ENCODE data around the gene PPP1R12C. TPM values are rescaled to one million over a fixed set of nuclear protein-coding genes. Genes with fewer than 3 reads are reported as not detected.
A peak's percentile ranks its signal among the peaks of the same experiment; 100 is the strongest.
"Not testable (repeated sequence)": the region's sequence is repeated elsewhere in the genome, so short reads cannot be mapped to it uniquely, and the experiment has no call there.

PPP1R12C gene
- polyA plus RNA-seq, 5 donors: 45.4 to 88.7 (median 69.3) TPM

DNA sequence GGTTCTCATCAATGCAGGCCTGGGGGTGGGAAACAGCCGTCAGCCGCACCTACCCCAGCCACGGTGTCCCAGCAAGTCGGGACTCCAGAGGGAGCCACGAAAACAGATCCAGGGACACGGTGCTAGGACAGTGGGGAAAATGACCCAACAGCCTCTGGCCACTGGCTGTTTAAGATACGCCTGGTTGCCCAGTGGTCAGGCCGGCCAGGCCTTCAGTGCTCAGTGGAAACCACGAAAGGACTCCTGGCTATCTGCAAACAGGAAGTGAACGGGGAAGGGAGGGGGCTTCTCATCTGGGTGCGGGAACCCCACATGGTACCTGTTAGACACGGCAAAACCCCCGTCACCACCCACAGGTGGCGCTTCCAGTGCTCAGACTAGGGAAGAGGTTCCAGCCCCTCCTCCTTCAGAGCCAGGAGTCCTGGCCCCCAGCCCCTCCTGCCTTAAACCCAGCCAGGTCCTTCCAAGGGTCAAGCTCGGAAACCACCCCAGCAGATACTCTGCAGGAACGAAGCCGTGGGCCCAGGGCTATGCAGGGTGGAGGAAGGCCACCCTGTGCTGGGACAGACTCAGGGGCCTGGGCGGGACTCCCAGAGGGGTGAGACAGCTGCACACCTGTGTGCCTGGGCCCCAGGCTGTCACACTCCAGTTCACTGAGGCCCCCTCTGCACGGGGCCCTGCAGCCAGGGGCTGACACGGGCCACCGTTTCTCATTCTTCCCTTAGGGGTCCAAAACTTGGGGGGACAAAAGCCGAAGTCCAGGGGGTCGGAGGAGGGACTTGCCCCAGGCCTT, 4.5 kb downstream of the PPP1R12C start:
- peak in 1 of 2 donors; percentile 10 for DNase-seq

DNA sequence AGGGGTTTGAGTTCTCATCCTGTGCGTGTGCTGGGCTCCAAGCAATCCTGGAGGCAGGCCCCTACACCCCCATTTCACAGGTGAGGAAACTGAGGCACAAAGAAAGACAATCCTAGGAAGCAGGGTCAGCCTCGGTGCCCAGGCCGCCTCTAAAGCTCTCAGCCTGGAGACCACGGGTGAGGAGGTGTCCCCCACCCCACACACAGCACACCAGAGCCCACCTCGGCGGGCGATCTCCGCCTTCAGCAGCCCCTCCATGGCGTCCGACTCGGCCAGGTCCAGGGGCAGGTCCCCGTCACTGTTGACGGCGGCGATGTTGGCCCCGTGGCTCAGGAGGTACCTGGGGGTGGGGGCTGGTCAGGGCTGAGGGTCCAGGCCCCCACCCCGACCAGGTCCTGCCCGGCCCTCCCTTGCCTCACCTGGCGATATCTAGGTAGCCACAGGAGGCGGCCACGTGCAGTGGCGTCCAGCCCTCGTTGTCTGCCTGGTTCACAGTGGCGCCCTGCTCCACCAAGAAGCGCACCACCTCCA, 5.1 kb downstream of the PPP1R12C start:
- no peak for DNase-seq

DNA sequence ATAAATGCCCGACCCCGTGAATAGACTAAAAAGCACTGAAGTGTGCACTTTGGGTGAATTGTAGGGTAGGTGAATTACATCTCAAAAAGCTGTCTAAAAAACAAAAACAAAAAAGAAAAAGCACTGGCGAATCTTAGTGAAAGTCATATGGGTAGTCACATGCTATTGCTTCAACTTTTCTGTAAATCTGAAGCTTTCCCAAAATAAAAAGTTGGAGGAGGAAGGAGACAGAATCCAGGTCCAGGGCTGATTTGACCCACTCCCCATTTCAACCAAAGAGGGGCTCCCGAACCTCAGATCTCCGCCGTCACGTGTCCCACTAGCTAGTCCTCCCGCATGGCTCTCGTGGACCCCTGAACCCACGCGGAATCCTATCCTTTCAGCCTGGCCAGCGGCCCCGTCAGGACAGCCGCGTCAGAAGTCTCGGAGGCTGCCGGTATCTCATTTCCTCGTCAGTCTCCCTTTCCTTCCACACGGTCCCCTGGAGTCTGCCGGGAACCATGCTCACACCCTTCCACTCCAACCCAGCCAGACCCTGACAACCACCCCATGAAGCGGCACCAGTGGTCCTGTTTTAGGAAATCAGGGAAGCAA, 6.1 kb downstream of the PPP1R12C start:
- no peak for DNase-seq

DNA sequence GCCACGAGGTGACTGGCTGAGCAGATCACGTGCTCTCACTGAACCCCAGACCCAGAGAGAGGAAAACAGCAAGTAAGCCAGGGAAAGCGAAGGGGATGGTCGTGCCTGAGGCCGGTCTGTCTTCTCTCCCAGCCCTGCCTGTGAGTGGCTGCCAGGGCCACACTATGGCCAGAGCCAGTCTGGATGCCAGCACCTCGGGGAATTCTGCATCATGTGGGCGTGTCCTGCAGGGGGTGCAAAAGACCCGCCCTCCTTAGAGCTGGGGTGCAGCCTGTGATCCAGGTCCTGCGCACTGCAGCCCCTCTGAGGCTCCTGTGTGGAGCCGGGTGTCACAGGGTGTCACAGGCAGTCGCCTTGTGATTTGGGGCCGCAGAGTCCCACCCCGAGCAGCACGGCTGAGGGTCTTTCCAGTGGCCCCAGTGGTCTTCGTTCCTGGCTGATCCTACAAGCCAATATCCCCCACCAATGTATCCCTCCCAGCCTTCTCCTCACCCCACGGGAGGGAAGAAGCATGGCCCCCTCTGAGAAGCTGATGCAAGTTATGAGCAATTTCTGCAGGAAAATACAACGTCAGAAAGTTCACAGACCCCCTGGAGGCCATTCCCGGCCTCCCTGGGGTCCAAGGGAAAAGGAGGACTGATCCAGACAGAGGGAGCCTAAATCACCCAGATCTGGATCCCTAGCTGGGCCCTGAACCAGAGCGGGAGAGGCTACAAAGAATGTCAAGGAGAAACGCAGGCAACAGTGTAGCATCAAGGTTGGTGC, 7.7 kb downstream of the PPP1R12C start:
- no peak for DNase-seq

DNA sequence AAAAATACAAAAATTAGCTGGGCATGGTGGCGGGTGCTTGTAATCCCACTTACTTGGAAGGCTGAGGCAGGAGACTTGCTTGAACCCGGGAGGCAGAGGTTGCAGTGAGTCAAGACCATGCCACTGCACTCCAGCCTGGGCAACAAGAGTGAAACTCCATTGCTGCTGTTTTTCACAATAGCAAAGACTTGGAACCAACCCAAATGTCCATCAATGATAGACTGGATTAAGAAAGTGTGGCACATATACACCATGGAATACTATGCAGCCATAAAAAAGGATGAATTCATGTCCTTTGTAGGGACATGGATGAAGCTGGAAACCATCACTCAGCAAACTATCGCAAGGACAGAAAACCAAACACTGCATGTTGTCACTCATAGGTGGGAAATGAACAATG, 10.2 kb downstream of the PPP1R12C start:
- not testable (repeated sequence) for DNase-seq

DNA sequence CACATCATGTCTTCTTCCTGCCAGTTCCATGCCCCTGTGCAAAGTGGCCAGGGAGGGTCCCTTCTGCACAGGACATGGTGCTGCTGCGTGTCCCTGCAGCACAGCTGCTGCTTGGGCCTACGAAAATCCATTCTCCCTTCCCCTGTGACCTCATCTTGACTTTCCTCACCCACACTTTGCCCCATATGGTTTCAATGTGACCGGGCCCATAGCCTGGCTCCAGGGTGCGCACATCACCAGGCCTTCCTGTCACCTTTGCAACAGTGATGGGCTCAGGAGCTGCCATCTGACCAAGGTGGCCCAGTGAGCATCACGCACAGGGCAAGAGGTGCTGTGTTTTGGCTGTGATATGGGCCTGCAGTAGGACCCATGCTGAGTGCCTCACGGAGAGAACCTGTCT, 10.8 kb downstream of the PPP1R12C start:
- no peak for DNase-seq

DNA sequence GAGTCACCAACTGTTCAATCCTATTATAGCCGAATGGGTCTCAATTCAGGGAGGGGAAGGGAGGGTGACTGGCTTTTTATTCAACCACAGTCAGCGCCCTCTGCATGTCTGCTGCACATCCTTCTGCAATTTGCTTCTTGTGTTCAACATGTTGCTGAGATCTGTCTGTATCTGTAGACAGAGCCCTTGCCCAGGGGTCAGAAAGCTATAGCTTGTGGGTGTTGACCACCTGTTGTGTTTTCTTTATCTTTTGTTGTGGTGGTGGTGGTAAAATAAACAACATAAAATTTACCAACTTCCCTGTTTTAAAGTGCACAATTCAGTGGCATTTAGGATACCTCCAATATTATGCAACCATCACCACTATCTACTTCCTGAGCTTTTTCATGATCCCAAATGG, 12.2 kb downstream of the PPP1R12C start:
- no peak for DNase-seq

DNA sequence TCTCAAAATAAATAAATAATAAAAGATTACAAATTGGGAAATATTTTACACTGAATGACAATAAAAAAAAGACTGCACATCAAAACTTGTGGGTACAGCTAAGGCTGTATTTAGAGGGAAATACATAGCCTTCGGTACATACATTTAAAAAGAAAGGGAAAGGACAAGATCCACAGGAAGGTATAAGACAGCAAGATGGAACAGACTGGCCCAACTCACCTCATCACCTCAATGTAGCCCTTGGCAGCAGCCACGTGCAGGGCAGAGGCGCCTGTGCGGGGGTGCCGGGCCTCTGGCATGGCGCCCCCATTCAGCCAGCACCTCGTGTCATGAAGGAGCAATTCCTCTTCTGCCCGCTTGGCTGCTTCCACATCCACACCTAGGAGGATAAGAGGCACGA, 14.2 kb downstream of the PPP1R12C start:
- DNase-seq: no peak

DNA sequence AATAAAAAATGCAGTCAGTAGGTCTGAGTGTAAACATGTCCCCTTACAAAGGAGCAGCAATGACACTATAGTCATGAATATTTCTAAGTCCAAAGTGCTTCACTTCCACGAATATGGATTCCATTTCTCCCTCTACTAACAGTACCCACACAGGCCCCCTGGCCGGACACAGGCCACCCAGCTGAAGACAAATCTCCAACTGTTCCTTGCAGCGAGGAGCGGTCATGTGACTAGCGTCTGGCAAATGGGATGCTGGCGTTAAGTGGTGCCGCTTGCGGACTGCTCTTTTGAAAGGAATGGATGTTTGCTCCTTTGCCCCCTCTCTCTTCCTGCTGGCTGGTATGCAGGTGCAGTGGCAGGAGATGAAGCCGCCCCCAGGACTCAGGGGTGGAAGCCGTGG, 16.2 kb downstream of the PPP1R12C start:
- no peak for DNase-seq

DNA sequence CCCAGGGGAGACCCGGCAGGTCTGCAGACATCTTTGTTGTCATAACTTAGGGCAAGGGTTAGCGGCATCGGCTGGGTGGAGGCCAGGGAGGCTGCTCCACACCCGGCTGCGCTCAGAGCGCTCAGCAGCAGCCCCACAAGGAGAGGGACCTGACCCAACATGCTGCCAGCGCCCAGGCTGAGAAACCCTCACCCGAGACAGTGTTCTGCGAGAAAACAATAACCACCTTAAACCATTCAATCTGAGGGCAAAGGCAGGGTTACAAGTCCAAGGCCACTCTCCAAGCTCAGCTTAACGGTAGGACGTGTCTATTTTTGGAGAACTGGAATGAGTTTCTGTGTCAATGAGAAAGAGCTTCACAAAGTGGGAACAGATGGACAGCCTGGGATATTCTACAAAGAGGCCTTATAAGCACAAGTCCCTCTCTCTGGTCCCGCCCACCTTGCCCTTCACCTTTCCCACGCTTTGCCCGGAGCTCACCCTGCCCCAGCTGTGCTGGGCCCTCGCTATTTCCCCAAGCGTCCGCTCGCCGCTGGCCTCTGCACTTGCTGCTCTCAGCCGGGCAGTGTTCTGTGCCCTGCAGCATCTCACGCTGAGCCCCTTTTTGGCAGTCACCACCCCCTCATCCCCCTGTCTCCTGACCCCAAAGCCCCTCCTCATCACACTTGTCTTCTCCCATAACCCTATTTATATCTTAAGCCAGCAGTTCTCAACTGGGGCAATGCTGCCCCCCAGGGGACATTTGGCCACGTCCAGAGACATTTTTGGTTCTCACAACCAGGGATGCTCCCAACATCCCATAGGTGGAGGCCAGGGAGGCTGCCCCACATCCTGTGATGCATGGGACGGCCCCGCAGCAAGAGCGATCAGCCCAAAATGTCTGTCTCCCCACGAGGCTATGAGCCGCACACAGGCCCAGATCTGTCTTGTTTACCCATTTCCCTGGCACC, 17.6 kb downstream of the PPP1R12C start:
- DNase-seq: no peak

DNA sequence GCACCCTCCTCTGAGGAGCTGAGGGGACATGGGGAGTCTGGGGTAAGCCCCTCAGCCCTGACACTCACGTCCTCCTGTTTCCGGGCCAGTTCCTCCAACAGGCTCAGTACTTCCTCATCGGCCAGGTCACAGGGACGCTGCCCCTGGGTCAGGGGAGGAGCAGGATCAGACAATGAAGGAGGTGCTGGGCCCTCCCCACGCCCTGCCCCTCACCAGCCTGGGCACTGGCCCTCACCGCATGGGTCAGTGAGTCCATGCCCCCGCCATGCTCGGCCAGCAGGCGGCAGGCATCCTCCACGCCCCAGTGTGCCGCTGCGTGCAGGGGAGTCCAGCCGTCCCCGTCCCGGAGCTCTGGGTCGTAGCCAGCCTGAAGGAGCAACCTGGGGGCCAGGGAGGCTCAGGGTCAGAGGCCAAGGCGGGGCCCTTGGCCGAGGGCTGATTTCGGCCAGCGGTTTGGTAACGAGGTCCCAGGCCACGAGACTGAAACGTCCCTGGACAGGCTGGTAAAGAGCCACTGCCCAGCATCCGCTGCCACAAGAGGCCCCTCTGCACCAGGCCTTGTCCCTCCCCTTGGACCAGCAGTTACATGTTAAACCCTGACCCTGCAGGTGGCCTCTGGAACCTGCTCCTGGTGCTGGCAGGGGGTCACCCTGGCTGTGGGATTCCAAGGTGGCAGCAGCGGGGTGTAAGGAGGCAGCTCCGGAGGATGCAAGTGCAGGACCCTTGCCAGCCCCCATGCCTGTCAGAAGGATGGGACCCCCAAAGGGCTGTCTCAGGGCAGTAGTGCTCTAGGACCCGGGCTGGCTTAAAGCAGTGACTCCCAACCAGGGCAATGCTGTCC, 18.5 kb downstream of the PPP1R12C start:
- DNase-seq: no peak

DNA sequence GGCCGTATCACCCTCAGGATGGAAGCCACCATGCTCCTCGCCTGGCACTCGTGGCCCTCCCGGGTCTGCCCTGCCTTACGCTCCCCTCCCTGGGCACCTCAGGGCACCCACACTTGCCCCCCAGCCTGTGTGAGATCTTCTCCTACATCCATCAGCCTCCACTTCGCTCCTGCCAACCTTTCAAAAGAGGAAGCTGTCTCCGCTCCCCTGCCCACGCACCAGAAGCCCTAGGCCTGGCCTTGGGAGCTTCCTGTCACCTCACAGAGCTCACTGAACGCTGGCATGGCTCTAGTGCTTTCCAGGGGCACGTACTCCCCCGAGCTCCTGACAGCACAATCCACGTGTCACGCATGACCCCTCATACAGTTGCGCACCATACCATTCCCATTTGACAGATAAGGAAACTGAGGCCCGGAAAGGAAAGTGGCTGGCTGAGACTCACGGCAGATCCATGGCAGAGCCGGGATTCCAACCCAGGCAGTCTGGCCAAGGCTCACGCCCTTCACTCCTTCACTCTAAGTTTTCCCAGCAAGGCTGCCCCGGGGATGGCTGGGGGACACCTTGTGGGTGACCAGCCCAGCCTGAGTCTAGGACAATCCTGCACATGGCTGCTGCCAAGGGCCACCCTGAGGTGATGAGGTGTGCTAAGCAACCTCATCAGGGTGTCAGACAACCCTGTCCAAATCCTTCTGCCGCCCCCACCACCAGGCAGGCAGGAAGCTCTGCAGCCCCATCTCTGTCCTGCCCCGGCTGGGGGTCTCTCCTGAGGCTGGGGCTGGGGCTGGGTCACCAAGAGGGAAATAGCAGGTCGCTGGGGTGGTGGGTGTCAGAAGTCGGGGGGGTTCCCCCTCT, 19.3 kb downstream of the PPP1R12C start:
- DNase-seq: no peak

DNA sequence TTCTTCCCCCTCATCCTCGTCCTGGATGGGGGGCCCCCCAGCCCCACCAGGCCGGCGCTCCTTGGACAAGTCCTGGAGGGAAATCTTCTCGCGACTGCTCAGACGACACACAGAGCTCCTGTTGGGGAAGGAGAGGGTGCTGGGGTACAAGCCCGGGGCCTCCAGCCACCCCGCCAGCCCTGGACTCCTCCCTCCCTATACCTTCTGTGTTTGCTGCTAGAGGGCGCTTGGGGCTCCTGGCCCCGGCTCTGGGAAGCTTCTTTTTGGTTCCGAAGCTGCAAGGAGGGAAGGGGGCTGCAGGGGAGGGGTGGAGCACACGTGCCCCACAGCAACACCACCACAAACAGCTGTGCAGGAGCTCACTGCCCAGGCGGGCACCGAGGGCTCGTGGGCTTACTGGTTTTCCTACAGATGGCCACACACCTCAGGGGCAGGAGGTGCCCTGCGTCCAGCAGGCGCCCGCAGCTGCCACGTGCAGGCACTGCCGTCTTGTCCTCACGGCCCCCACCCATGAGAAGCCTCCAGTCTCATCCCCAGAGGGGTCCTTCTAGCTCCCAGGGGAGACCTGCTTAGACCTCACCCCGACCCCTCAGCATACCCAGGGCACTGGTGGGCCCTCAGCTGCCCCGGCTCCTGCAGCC, 21.3 kb downstream of the PPP1R12C start:
- DNase-seq: no peak

DNA sequence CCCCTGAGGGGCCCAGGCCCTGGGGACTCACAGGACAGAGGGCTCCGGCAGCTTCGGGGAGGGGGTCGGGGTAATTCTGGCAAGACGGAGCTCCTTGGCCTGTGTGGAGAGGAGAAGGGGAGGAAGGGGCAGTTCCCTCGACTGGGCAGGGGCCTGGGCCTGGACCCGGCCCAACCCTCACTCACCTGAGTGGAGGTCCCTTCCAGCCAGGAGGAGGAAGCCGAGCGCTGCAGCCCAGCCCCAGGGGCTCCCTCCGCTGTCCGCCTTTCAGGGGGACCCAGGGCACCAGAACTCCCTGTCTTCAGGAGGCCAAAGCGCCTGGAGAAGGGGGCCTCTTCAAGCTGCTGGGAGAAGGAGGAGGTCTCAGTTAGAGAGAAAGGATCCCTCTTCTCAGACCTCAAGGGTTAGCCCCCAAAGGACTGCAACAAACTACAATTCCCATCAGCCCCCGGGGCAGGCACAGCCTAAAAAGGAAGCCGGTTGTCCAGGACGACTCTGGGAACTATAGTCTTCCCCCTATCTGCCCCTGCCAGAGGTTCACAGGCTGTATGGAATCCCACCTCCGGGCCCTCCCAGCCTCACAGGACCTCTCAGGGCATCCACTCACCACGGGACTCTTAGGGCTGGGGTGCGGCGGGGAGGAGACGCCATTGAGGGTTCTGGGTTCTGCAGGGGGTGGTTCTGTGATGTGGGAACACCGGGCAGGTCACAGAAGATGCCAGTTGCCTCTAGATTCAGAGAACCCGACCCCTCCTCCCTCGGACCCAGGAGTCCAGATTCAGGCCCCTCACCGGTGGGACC, 22.0 kb downstream of the PPP1R12C start:
- DNase-seq: no peak

DNA sequence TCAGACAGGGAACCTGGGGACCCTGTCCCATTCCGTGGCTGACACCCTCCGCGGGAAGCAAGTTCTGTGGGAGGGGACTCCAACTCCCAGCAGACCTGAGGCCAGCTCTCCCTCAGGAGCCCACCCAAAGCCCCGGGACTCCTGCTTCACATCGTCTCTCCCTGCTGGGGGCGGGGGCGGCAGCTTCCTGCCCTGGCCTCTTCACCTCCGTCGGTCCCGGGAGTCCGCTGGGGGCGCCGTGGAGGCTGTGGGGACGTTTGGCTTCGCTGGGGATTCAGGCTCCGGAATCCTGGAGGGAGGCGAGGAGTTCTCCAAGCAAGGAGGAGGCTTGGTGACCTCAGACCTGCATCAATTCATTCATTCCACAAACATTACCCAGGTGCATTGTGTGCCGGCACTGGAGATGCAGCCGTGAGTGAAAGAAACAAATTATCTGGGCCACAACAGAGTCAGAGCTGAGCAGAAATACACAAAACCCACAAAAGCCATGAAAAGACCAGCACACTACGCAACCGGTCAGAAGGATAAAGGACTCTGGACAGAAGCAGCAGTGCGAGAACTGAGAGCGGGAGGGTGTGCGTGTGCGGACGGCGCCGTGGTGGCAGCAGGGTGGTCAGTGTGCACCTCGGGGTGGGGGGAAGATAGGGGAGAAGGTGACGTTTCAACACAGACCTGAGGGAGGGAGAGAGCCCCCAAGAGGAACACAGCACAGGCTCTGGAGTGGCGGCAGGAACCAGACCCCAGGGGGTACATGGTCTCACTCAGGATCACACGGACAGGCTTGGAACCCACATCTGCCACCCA, 22.8 kb downstream of the PPP1R12C start:
- DNase-seq: no peak

DNA sequence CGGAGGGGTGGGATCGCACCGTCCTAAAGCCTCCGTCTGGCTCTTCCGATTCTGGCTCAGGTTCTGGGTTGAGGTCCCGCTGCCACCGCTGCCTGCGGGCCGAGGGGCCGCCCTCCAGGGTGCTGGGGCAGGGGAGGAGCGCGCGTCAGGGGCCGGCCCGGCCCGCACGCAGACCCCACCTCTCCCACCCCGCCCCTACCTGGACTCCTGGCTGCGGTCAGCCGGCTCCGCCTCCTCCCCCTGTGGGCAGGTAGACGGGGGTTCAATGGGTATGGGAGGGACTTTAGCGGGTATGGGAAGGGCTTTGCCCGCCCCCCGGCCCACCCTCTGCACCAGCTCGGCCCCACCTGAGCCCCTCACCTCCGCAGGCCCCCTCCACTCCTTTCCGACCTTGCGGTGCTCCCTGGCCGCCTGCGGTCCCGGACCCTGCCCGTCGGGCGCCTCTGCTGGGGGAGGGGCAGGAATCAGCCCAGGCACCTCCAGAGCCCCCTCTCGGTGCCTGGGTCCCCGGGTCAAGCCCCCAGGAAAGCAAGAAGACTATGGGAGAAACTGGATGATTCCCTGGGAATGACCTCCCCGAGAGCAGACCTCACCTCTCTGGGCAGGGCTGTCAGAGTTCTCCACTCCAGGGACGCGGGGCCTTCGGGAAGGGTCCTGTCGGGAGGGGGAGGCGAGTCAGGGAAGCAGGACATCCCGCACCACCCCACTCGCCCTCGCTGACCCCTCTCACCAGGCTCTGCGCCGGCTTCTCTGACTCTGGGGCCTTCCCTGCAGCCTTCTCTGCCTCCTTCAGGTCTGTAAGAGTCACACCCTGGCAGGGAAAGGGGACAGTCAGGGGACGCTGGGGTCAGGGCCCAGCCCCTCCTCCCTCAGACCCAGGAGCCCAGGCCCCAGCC, 24.8 kb downstream of the PPP1R12C start:
- no peak for DNase-seq

All from right lung (tissue), 5 donors.